NCI-H526 (cell line): ENCODE results near the gene CCDC102A.

Experiments
- DNase-seq, 2 experiments: peaks; one replicate each; lab custom pipeline; 2025; lab: John Stamatoyannopoulos, UW

CCDC102A gene

DNA sequence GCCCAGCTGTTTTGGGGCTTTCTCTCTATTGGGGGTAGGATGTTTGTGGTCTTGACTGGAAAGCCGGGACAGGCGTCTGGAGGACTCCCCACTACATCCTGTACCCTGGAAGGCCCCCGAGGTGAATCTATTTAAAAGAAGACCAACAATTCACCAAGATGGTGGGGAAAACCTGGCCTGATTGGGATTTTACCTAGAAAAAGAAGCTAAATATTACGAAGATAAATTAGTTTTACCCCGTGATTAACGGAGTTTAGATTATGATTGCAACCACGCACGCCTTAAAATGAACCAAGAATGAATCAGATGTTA, 779 bp upstream of the CCDC102A start:
- DNase-seq = no peak

GRCh38 chr16:57535680-57536305, 578 bp downstream of the CCDC102A start:
- DNase-seq = peak; percentile 41 to 86

DNA sequence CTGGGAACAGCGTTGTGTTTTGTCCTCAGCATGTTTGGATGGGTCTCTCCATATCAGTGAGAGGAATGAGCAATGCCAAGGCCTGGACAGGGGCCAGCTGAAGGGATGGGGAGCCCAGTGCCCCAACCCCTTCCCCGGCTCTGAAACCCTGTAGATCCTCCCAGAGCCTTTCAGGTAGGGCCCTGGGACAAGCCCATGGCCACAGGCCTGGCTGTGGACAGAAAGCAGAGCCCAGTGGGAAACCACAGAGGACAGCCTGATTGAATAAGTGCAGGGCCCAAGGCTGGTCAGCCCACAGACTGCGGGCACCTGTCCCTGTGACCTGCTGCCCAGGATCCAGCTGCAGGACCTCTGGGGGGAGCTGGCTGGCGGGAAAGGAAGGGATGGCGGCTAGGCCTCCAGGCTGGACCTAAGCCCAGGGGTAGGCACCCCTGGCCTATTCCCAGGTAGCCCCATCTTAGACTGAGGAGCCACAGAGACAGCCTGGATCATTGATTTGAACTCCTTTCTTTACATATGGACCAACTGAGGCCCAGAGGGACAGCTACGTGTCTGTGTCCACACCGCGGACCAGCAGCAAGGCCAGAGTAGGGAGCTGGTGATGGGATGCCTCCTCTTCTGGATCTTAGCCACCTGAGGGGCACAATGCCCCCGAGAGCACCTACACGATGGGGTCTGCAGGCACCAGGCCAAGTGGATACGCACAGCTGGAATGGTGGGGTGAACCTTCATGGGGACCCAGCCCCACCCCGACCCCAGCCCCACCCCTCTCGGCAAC, 1.3 kb downstream of the CCDC102A start:
- no peak for DNase-seq

DNA sequence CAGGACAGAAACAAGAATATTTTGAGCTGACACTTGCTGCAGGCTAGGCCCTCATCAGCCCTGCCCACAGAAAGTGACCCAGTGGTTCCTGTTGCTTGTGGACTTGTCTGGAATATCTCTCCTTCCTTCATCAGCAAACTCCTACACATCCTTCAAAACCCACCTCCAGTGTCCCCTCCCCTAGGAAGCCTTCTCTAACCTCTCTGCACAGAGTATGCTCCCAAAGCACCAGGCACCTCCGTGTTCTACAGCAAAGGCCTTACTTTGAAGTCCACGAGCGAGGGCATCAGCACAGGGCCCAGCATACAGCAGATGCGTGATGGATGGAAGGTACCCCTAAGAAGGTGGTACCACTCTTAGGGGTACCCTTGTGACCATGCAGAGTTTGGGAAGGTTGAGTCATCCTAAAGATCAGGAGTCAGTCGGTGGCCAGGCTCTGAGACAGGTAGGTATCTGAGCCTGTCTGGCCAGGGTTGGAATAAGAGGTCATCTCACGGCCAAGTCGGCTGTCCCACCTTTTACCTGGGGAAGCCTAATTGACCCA, 2.0 kb downstream of the CCDC102A start:
- no peak for DNase-seq

DNA sequence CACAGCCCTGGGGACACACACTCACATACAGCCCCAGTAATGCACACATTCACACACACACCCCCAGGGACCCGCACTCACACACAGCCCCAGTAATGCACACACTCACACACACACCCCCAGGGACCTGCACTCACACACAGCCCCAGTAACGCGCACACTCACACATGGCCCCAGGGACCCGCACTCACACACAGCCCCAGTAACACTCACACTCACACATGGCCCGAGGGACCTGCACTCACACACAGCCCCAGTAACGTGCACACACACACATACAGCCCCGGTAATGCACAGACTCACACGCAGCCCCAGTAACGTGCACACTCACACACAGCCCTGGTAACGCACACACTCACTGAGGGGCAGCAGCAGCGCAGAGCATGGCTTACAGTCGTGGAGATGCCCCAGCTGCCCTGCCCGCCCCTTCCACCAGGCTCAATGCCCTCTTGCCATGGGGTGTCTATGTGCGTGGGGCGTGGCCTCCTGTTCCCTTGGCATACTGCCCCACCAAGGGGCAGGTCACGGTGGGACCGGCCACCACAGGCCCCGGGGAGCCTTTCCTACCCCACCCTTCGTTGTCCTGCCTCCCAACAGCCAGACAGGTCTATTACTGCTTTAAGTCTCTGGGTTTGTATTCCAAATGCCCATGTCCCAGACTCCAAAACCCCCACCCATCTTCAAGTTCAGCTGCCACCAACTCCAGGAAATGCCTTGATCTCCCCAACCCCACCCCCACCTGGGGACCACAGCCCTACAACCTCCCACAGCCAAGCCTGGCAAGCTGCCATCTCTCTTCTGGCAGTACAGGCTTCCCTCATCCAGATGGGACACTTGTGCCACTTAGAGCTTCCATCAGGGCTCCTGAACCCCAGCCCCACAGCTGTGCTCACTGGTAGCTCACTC, 2.7 kb downstream of the CCDC102A start:
- no peak for DNase-seq

DNA sequence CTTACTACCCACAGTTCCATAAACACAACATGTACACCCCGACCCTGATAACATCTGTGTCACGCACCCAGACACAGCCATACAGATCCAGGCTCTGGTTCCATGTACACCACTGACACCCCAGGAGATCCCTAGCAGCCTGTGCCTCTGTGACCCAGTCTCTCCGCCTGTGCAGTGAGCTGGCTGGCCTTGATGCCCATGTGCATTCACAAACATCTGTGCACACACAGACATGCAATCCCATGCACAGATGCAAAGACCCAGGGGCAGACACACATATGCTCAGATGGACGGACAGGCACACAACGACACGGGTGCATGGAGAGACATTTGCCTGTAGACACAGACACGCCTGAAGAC, 4.1 kb downstream of the CCDC102A start:
- peak; percentile 28 to 53 for DNase-seq

DNA sequence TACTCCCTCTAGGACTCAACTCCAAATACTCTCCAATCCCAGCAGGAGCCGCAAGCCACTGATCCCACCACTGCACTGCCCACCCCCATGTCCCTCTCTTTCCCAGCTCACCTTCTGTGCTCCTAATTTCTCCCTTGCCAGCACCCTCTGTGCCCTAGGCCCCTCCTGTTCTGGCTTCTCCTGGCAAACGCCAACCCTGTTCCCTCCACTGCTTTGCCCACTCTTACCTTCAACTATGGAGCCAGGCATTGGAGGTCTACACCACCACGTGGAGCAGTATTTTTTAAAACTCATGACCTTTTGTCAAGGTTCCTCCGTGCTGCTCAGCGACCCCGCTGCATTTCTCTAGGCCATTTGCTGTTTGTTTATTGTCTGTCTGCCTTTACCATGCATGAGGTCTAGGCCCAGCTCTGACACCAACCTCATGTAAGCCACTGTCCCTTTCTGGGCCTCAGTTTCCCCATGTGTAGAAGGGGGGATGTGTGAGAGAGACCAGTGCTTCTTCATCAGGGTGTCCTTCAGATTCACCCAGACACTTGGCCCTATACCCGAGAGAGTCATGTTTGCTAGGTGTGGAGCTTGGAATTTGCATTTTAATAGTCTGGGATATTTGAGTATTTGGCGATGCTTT, 4.6 kb downstream of the CCDC102A start:
- DNase-seq = no peak

GRCh38 chr16:57531253-57531575, 5.2 kb downstream of the CCDC102A start:
- no peak for DNase-seq

DNA sequence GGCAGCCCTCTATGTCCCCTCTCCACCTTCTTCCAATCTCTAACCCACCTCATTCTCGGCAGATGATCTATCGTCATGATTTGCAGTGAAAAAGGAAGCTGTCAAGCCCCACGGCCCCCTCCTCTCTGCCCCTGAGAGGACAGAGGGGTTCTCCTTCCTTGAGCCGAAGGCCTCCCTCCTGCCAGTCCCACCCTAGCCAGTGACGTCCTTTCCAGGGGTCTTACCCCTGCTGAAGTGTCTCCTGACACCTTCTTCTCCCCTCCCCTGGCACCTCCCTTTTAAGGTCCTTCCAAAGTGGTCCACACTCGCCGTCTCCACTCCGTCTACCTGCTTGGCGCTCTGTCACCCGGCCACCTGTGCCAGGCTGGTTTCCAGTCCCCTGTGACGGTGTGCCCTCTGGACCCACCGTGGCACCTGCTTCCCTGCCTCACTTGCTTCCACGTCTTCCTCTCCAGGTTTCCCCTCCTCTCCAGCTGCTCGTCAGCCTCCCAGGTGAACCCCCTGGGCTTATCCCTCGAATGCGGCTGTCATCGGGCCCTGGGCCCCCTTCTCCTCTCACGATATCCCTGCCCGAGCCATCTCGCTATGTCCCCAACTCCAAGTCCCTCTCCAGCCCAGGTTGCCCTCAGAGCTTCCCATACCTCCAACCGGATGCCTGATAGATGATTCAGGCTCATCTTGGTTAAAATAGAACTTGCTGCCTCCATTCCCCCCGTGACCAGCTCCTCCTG, 5.7 kb downstream of the CCDC102A start:
- DNase-seq = no peak

- DNase-seq = no peak
These were observed 6.3 kb downstream of the CCDC102A start for GRCh38 chr16:57530104-57530521.

GRCh38 chr16:57529391-57530103, 6.8 kb downstream of the CCDC102A start:
- no peak for DNase-seq

DNA sequence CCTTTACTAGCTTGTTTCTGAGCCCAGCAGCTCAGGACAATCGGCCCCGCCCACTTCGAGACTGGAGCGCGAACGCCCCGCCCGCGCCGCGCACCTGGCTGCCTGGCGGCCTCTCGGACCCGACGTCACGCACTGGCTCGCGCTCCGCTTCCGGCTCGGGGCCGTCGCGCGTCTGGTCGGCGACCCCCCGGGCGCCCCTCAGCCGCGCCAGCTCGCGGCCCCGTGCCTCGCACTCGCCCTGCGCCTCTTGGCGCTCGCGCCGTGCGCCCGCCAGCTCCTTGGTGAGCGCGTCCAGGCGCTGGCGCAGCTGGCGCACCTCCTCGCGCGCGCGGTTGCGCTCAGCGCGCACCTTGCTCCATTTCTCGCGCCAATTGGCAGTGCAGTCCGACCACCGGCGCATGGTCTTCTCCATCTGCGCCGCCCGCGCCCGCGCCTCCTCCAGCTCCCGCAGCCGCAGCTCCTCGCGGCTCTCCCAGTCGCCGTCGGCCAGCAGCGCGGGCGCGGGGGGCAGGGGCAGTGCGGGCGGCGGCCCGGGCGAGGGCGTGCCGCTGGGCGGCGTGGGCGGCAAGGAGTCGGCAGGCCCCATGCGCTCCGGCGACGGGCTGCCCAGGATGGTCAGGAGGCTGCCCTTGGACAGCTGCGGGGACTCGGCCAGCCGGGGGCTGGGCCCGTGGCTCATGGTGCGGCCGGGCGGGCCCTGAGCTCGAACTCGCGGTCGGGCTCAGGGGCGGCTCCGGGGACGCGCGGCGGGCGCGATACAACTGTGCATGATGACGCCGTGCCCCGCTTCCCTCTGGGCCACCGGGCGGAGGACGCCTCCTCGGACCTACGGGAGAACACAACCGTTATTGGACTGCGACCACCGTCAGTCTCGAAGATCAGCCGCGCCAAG, 7.6 kb downstream of the CCDC102A start:
- no peak for DNase-seq

DNA sequence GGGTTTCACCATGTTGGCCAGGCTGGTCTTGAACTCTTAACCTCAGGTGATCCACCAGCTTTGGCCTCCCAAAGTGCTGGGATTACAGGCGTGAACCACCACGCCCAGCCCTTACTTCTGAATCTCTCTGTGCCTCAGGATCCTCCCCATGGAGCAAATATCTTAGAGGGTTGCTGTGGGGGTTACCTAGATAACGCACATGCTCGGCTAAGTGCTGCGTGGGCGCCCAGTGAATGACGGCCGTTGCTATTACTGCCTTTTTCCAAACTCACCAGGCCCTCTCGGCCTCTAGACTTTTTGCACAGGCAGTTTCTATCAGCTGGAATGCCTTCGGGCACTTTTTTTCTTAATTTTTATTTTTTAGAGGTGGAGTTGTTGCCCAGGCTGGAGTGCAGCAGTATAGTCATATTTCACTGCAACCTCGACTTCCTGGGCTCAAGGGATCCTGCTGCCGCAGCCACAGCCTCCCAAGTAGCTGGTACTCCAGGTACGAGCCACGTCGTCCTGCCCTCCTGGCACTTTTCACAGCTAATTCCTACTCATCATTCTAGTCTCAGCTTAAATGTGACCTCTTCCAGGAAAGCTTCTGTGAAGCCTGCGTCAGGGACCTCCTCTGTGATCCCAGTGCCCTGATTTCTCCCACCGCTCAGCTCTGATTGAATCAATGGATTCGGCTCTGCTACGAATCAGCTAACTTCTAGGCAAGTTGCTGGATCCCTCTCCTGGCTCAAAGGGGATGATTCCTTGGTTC, 8.6 kb downstream of the CCDC102A start:
- no peak for DNase-seq

DNA sequence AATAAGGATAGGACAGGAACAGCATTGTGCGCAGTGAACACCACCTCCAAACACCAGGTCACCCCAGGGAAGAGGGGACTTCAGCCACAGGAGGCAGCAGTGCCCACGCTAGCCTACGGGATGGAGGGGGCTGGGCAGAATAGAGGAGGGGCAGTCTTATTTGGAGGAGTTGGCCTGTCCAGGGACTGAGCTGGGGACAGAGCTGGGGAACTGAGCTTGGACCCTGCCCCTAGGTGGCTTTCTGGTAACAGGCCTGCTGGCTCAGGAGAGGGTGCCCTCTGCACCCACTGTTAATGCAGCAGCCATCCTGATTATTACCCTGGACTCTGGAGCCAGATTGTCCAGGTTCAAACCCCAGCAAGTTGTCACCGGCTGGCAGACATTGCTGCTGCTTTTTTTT, 9.3 kb downstream of the CCDC102A start:
- no peak for DNase-seq

GRCh38 chr16:57526498-57526897, 9.9 kb downstream of the CCDC102A start:
- no peak for DNase-seq

- DNase-seq = no peak
These were observed 10.6 kb downstream of the CCDC102A start for GRCh38 chr16:57525761-57526160.

- no peak for DNase-seq
These were observed 13.4 kb downstream of the CCDC102A start for GRCh38 chr16:57522960-57523359.

- peak in 1 of 2 experiments; percentile 75 for DNase-seq
These were observed 16.5 kb downstream of the CCDC102A start for GRCh38 chr16:57519796-57520360.

DNA sequence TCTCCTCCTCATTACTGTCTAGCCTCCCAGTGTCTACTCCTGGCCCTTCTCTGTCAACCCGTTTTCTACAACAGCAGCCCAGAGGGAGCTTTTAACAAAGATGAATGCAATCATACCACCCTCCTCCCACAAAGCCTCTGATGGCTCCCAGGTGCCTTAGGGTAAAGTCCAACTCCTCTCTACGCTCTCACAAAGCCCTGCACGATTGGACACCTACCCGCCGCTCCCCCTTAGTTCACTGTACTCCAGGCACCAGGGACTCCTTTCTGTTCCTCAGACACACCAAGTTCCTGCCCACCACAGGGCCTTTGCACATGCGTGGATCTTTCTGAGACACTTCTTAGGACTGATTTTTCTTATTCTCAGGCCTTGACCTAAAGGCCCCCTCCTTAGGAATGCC, 17.4 kb downstream of the CCDC102A start:
- DNase-seq = no peak
